ENCODE results near the gene HLA-DPB1. TPM values are rescaled to one million over a fixed set of nuclear protein-coding genes. Genes with fewer than 3 reads are reported as not detected.

HLA-DPB1 gene
- total RNA-seq, 1 donor from 2014 or later, result 853 TPM

- ATAC-seq (ENCODE audit: low read depth) (no peak), DNase-seq (no peak)
- H3K36me3 Mint-ChIP-seq (ENCODE audit: low read depth), result peaks cover 19% of the 10 kb centered on the region
- no peaks in the 10 kb centered on the region for H3K27me3 Mint-ChIP-seq
- H3K4me1 Mint-ChIP-seq, result peaks cover 9% of the 10 kb centered on the region
- CTCF ChIA-PET, result interaction anchor here (5.0 kb wide), 1 partner anchor 109 kb away, joined by 45 read pairs; no protein-coding TSS in a partner anchor
- no peak overlapping the region for H3K27ac Mint-ChIP-seq
- TF ChIP-seq CTCF (IDR thresholded peaks at IDR 0.05), result no peak
- intact Hi-C loops (cut with micrococcal nuclease), result no loop called here
- POLR2A ChIA-PET, result interaction anchor here (1.1 kb wide), 1 partner anchor 125 kb away, joined by 3 read pairs; no protein-coding TSS in a partner anchor
- no peak overlapping the region for H3K4me3 Mint-ChIP-seq
- H3K9me3 Mint-ChIP-seq, result peaks cover 7% of the 10 kb centered on the region
Measured at GRCh38 chr6:33123181-33123580, 47.4 kb downstream of the HLA-DPB1 start.

- H3K27ac Mint-ChIP-seq, result no peak overlapping the region
- POLR2A ChIA-PET, result interaction anchor here (1.1 to 2.8 kb wide), 2 partner anchors 109 to 124 kb away, joined by 3 to 15 read pairs; no protein-coding TSS in a partner anchor
- intact Hi-C loops (cut with micrococcal nuclease), result no loop called here
- H3K4me3 Mint-ChIP-seq, result no peak overlapping the region
- CTCF ChIA-PET, result interaction anchor here (0.9 to 5.0 kb wide), 6 partner anchors 9 to 124 kb away, joined by 3 to 45 read pairs (median 4); no protein-coding TSS in a partner anchor
- peaks cover 7% of the 10 kb centered on the region for H3K9me3 Mint-ChIP-seq
- H3K27me3 Mint-ChIP-seq, result no peaks in the 10 kb centered on the region
- TF ChIP-seq CTCF (IDR thresholded peaks at IDR 0.05), result no peak
- peaks cover 4% of the 10 kb centered on the region for H3K4me1 Mint-ChIP-seq
- ATAC-seq (ENCODE audit: low read depth), result no peak
- DNase-seq, result no peak
- peaks cover 19% of the 10 kb centered on the region for H3K36me3 Mint-ChIP-seq (ENCODE audit: low read depth)
Measured at GRCh38 chr6:33123732-33124524, 48.1 kb downstream of the HLA-DPB1 start.

- Mint-ChIP-seq H3K27ac (no peak overlapping the region), H3K36me3 (ENCODE audit: low read depth) (peaks cover 19% of the 10 kb centered on the region), H3K4me1 (peaks cover 4% of the 10 kb centered on the region), H3K27me3 (no peaks in the 10 kb centered on the region), H3K9me3 (peaks cover 7% of the 10 kb centered on the region), H3K4me3 (no peak overlapping the region)
- ATAC-seq (ENCODE audit: low read depth) (no peak), DNase-seq (no peak)
- no peak for TF ChIP-seq CTCF (IDR thresholded peaks at IDR 0.05)
- POLR2A ChIA-PET, result interaction anchor here (2.8 kb wide), 1 partner anchor 109 kb away, joined by 15 read pairs; no protein-coding TSS in a partner anchor
- intact Hi-C loops (cut with micrococcal nuclease), result no loop called here
- CTCF ChIA-PET, result interaction anchor here (0.9 to 5.0 kb wide), 6 partner anchors 10 to 124 kb away, joined by 3 to 45 read pairs (median 4); no protein-coding TSS in a partner anchor
Measured at GRCh38 chr6:33124525-33124901, 48.7 kb downstream of the HLA-DPB1 start.

GRCh38 chr6:33124947-33125346 lies 49.2 kb downstream of the HLA-DPB1 start:
- peaks cover 4% of the 10 kb centered on the region for H3K4me1 Mint-ChIP-seq
- intact Hi-C loops (cut with micrococcal nuclease), result no loop called here
- no peak for ATAC-seq (ENCODE audit: low read depth)
- CTCF ChIA-PET, result interaction anchor here (0.9 to 5.0 kb wide), 6 partner anchors 10 to 125 kb away, joined by 3 to 45 read pairs (median 4); no protein-coding TSS in a partner anchor
- DNase-seq, result no peak
- peaks cover 7% of the 10 kb centered on the region for H3K9me3 Mint-ChIP-seq
- no peak for TF ChIP-seq CTCF (IDR thresholded peaks at IDR 0.05)
- H3K27me3 Mint-ChIP-seq, result no peaks in the 10 kb centered on the region
- H3K4me3 Mint-ChIP-seq, result no peak overlapping the region
- H3K36me3 Mint-ChIP-seq (ENCODE audit: low read depth), result peaks cover 19% of the 10 kb centered on the region
- POLR2A ChIA-PET, result interaction anchor here (1.5 to 2.8 kb wide), 2 partner anchors 107 to 110 kb away, joined by 3 to 15 read pairs; no protein-coding TSS in a partner anchor
- no peak overlapping the region for H3K27ac Mint-ChIP-seq
